HG03066 (cell line): ENCODE results near the gene ZNF322.

Experiments used
- ATAC-seq: cut with Tn5 transposase; IDR thresholded peaks from one replicate; pipeline ENCODE4 v1.9.1; 2021; ENCODE audit warnings: low read depth; ENCODE audit not compliant: unreplicated experiment

Gene ZNF322

DNA sequence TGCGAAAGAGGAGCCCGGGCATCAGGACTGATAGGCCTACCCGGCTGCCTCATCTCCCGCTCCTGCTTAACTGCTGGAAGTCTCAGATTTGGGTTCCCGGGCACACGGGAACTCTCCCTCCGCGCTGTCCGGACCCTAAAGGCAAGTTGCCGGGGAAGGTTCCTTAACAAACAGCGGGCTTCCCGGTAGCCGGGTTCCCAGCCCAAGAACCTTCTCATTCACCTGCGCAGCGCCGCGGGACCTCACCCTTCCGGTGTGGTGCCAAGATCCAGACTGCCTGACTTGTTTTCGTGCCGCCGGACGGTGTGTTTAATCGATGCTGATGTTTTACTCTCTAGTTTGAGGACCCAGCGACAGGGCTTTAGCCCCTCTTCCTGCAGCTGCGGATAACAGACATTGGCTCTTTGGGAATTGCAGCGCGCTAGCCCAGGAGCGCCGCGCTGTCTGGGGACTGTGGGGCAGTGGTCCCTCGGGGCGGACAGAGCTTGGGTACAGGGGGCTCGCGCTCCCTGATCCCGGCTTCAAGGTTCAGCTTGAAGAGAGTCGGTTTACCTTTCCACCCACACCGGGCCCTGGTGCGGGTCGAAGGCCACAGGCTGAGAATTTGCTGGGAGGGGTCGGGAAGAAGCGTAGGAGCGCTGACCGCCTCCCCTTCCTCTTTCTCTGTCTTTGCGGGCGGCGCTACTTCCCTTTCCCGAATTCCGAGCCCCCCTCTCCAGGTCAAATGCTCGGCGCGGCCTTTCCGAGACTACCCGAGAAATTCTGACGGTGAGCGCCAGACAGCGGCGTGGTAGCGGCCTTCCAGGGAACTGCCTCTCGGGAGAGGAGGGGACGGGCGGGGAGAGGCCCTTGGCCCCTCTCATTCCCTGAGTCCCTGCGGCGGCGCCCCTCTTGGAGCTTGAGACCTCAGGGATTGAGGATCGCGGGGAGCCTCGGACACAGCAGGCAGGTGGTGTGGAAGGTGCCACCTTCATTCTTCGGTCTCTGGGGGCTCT lies 45.6 kb downstream of the ZNF322 start:
- no peak for ATAC-seq

DNA sequence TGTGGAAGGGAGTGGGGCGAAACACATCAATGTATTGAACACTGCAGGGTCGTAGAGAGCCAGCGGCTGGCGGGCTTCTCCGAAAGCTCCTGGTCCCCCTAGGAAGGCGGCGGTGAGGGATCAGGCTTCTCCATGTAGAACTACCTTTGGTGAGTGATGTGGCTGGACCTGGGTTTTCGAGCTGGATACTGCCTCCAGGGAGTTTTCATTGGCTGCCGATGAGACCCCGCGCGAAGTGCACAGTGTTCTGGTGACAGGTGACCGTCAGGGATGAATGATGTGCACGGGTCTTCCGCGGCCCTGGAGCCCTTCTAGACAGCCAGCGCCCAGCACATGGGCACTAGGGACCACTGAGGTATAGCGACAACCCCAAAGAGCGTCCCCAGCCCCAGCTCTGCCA lies 46.3 kb downstream of the ZNF322 start:
- no peak for ATAC-seq

DNA sequence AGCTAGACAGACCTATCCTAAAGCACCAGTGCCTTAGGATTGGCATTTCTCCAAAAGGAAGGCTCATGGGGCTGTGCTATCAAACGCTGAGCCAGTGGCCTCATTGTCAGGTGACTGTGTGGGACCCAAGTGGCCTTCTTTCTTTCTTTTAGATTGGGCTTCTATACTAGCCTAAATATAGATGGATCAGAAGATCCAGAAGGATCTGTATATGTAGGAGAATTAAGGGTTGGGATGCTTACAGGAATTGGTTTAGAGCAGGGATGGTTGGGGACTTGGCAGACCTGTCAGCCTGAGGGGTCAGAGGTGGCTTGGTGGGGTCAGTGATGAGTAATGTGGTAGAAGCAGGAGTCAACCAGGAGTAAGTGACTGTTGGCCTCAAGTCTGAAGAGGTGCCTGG lies 47.9 kb downstream of the ZNF322 start:
- ATAC-seq: no peak

DNA sequence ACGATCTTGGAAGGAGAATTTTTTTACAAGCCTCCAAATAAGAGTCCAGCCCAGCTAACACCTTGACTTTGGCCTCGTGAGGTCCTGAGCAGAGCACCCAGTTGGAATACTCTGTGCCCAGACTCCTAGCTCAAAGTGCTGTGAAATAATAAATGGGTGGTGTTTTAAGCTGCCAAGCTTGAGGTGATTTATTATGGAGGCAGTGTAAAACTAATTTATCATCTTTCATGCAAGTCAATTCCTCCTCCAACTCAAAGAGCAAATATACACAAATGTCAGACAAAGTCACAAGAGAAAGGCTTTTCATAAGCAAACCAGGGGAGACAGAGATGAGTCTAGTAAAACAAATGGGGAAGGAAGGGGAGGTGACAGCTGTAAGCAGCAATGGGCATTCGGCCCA lies 50.1 kb downstream of the ZNF322 start:
- ATAC-seq: no peak

DNA sequence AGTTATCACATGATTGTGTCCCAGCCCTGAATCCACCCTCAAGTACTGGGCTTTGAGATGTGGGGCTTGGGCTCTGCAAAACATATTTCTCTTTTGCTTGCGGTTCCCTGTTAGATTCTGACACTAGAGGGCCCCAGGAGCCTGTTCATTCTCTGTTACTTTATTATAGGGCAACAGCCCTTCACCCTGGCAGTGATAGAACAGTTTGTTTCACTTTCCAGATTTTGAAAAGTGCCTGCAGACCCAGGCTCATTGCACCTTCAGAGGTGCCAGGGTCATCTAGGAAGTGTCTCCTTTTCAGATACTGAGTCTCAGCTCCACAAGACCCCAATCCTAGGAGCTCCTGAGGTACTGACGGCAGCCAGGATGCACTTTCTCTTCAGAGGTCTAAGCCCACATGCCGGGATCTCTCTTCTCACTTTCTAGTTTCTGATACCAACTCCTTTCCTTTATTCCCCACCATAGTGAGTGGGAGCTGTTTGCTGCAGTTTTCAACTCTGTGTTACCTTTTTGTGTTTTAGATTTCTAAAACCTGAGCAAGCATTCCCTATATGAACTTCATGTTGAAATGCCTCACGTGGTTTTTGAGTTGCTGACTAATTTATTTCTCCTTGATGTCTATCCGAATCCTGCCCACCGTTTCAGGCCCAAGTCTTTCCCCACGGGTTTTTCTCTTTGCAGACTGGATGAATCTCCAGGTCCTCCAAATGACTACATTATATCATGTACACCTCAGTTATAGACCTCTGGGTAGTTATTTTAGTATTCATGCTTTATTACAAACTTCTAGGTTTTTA lies 51.9 kb downstream of the ZNF322 start:
- ATAC-seq: no peak

DNA sequence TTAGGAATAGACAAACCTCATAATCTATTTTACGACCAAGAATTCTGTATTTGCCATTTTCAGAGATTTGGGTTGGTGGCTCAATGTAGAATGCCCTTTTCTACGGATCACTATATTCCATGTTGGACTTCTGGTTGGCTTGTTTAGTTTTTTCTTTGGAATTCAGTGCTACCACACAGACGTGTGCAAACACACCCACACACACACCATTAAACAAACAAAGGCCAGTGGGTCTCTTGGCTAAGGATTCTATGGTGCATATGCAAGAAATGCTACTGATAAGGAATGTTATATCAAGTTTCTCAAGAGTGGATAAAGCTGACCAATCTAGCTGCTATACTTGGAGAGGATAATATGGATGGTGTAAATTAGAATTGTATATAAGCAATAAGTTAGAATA lies 54.7 kb downstream of the ZNF322 start:
- no peak for ATAC-seq

DNA sequence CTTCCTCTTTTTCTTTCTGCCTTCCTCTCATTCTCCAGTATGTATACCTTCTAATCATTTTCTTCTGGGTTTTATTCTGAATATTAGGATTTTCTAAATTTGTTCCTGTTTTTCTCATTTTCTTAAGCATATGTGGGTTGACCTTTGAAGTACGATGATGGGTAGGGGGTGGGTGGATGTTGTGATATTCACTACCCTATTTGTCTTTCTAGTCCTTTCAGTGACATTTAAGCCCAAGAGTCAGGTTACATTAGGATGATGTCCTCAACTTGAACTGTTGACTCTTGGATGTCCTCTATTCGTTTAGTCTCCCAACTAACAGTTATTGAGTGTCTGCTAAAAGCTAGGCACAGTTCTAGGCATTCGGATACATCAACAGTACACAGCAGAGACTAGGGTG lies 55.5 kb downstream of the ZNF322 start:
- no peak for ATAC-seq

DNA sequence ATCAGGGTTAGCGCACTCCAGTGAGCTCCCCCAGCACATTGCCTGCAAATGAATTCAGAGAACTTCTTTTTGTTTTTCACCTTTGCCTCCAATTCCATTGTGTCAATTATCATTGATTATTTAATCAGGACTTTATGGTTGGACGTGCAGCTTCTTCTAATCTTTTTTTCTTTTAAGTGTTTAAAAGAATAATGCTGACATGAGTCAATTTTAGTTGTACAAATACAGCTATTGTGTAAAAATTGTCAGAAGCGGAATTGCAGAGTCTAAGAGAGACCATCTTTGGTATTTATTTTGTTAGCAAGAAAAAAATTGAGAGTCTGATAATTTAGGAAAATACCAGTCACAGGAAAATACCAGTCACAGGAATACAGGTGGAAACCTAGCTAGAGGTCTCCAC lies 57.3 kb downstream of the ZNF322 start:
- ATAC-seq: no peak

DNA sequence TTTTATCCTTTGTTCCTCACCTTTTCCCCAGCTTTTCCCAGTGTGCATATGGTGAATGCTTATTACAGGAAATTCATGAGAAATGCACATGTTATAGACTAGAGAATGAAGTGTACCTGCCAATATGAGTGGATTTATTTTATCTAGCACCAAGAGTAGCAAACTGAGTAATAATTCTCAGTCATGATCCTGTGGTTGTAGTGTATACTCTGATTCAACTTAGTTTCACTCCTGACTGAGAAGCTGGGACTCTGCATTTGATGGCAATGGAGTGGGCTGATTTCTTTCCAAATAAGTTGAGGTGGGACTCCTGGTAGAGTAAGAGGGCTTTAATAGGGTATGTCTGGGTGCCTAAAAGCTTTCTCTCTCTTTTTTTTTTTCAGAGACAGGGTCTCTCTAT lies 58.8 kb downstream of the ZNF322 start:
- ATAC-seq: no peak

DNA sequence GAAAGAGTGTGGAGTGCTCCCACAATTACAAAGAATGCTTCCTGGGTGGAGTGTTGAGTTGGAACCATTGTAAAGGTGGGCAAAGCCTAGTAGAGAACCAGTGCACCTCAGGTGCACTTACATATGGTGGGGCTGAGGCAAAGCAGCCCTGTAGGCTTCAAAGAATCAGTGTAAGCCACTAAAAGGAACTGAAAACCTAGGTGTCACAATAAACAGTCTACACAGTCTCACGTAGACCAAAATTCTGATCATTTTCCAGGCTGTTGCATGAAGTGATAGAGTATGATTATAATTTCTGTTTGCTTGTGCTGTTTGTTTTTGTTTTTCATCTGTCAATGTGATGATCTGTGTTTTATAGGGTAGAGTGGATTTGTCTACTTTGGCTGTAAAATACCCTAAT lies 60.0 kb downstream of the ZNF322 start:
- ATAC-seq: no peak

DNA sequence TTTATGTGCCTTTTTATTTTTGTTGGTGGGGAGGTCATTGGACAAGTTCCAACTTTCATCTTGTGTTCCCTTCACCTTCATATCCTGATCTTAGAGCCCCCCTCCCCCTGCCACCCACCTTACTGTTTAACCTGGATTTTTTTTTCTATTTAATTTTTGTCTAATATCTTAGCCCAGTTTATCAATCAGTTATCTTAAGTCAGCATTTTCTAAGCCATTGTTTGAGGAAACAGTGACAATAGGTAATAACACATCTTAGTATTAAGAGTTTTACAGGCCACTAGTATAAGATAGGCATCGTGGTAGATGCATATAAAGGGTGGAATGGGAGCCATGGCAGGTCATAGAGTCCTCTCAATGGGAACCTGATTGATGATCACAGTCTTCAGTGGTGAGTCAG lies 60.4 kb downstream of the ZNF322 start:
- no peak for ATAC-seq

DNA sequence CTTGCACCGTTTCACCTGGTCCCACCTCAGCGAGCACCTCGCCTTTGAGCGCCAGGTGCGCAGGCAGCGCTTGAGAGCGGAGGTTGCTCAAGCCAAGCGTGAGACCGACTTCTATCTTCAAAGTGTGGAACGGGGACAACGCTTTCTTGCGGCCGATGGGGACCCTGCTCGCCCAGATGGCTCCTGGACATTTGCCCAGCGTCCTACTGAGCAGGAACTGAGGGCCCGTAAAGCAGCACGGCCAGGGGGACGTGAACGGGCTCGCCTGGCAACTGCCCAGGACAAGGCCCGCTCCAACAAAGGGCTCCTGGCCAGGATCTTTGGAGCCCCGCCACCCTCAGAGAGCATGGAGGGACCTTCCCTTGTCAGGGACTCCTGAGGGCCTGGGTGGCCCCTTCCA lies 61.3 kb downstream of the ZNF322 start:
- ATAC-seq: no peak

DNA sequence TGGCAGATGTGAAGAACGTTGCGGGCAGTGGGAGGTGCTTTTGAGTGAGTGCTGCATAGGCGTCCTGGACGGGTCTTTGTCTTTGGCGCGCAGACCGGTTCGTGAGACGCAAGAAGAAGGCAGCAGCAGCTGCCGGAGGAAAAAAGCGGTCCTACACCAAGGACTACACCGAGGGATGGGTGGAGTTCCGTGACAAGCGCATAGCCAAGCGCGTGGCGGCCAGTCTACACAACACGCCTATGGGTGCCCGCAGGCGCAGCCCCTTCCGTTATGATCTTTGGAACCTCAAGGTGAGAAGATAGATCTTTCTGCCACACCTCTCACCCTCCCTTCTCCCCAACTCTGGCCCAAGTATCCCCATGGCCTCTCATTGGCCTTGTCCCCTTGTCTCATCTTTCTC lies 61.7 kb downstream of the ZNF322 start:
- no peak for ATAC-seq

DNA sequence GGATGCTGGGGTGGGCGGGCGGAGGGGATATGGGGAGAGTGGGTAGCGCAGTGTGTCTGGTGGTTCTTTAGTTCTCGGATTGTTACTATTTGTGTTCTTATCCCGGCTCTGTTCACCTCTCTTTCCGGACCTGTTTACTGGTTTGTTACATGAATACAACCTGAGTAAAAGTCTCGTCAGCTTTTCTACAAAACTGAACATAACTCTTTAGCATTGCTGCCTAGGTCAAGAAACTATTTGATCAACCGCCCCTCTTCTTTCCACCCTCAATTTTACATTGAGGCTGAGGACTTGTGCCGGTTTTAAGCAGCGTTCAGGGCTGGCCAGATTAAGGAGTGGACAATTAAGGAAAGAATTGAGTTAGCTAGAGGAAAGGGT lies 62.2 kb downstream of the ZNF322 start:
- no peak for ATAC-seq

DNA sequence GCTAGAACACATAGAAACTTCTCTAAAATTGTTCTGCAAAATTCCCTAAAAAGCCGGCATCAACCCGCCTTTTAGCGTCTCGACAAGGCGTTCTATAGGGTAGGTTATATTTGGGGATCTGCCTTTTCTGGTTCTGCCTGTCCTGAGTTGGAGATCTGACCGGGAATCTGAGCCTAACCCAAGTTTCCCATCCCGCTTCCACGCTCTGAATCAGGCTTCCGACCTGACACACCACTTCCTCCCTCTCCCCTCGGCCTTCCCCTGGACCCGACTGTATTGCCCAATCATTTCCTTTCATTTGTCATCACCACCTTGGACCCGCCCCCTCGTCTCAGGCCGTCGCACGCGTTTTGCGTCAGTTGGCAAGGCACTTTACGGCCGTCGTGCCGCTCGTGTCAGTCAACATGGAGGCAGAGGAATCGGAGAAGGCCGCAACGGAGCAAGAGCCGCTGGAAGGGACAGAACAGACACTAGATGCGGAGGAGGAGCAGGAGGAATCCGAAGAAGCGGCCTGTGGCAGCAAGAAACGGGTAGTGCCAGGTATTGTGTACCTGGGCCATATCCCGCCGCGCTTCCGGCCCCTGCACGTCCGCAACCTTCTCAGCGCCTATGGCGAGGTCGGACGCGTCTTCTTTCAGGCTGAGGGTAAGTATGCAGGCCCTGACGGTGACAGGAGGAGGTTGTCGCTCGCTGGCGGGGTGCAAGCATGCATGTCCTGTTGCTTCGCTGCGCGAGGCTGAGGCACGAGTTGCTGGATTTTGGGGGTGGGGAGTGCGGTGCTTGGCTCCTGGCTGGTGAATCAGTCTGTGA lies 62.8 kb downstream of the ZNF322 start, which contains the start of gene ABT1:
ABT1 (plus strand) TSS at position 375 of the 810 bp plus-strand sequence; CDS start at position 405, 30 bp downstream.
- ATAC-seq: peak; percentile 84

DNA sequence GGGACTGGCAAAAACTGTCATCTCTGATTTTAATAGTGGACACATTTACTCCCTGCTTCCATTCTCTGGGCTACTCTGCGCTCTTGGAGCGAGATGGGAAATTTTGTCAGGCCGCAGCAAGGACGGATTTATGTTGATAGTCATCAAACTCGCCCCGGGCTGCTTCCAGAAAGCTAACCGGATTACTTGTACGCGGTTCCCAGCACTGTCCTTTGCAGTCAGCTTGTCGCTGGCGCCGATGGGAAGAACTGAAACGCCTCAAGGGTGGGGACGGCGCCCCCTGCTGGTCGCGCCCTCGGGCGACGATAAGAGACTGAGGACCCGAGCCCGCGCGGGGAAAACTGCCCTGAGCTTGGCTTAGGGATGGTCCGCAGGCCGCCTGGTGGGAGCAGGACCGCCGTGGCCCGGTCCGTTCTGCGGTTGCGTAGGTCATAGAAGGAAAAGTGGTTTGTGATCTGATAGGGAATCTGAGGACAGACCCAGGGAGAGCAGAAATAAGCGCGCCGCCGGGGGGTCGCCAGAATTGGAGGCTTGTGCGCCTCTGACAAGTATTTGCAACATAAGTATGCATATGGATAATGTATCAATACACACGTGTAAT lies 63.8 kb downstream of the ZNF322 start:
- ATAC-seq: peak; percentile 49

DNA sequence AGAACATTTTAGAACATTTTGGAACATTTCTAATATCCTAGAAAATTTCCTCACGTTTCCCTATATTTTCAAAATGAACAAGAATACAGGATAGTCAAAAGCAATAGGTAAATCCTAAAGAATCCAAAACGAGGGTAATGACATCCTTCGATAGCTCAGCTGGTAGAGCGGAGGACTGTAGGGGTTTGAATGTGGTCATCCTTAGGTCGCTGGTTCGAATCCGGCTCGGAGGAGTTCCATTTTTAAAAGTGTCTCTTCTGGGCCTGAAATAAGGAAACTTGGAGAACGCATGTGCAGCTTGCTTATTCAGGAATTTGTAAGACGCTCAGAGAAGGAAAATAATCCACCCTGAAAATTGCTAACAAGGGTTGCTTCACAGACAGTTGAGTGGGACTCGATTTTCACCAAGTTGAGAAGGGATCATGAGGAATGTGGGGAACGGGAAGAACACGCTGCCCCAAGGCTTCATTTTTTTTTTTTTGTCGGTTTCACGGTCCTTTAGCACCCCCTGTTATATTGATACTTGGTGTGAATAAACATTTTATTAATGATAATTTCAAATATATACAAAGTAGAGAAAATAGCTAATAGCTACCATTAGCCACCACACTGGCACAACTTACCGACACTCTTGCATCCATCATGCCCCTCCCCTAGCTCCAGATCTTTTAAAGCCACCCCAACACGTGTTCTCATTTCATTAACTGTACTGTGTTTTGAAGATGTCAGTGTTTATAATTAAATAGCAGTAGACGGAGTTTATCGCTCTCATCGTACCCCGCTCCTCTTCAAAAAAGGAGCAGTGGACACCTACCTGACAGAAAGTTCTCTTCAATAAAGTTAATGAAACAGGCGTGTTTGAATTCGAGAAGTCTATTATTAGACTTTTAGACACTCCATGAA lies 64.6 kb downstream of the ZNF322 start:
- no peak for ATAC-seq

DNA sequence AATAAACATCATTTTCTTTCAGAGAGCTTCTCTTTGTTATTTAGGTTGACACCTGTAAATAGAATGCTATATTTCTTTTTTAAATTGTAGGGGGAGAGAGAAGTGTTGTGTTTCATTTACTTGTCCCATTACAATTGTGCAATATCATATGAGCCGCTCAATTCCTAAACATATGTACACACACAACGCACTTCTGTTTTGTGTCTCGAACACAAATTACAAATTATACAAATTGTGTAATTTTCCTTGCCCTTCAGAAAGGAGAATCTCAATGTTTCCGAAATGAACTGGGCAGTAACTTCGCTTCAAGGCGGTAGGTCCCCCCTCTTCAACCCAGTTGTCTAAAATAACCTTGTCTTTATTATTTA lies 65.4 kb downstream of the ZNF322 start:
- no peak for ATAC-seq
